Endothelial cell of umbilical vein (primary cell): Measurements from ENCODE around the gene SH3GLB2. TPM values are rescaled to one million over a fixed set of nuclear protein-coding genes. Genes with fewer than 3 reads are reported as not detected.
"Not testable (repeated sequence)": the region's sequence is repeated elsewhere in the genome, so short reads cannot be mapped to it uniquely, and the experiment has no call there.

Experiments used
- BruUV-seq: library from RNA; stranded (reverse); fragments of 400-500 nt; replicated peaks from 2 replicates; lab custom pipeline; 2021; lab: Mats Ljungman, UMichigan
- CTCF ChIA-PET: fragments of 300-600, 350-600 bp; sonication (Branson Sonifier 250); formaldehyde crosslinking; loops from one replicate; lab custom pipeline; 2021; ENCODE audit warnings: antibody characterized with exemption, inconsistent platforms; lab: Charles Lee
- POLR2A ChIA-PET: fragments of 300-600, 350-600 bp; sonication (Branson Sonifier 250); formaldehyde crosslinking; loops from one replicate; lab custom pipeline; 2021; ENCODE audit warnings: antibody characterized with exemption, inconsistent platforms; lab: Charles Lee
- DNase-seq: peaks from one replicate; pipeline ENCODE4 v3.0.0-alpha.2; 2011; ENCODE audit warnings: low read depth, low spot score
- FAIRE-seq: peaks from 2 replicates; lab custom pipeline; 2011; peaks lifted over from hg19 to GRCh38; lab: Jason Lieb, UNC
- H2AFZ ChIP-seq: 2 replicates; pipeline ENCODE4 v1.6.0; 2012; ENCODE audit warnings: low read depth, low read length, control low read depth, inconsistent platforms
- H3K27ac ChIP-seq: 2 replicates; pipeline ENCODE4 v1.5.1; 2011; ENCODE audit warnings: low read depth, mild to moderate bottlenecking, control low read depth, low read length, moderate library complexity; ENCODE audit not compliant: insufficient read depth
- H3K27me3 ChIP-seq, 2 experiments: 2 replicates each; pipeline versions ENCODE4 v1.6.0 to v1.6.1; 2011; ENCODE audit warnings: low read length in 2 of 2, mixed read lengths in 1 of 2; ENCODE audit not compliant: control insufficient read depth in 2 of 2, insufficient read depth in 2 of 2
- H3K36me3 ChIP-seq, 2 experiments: 2 replicates in 1 of 2; 3 replicates in 1 of 2; pipeline ENCODE4 v1.5.1; 2011; ENCODE audit warnings: low read length in 2 of 2, mild to moderate bottlenecking in 1 of 2, moderate library complexity in 1 of 2; ENCODE audit not compliant: control insufficient read depth in 2 of 2, insufficient read depth in 2 of 2; ENCODE audit errors: extremely low read depth in 1 of 2
- H3K4me1 ChIP-seq: 3 replicates; pipeline ENCODE4 v1.5.1; 2011; ENCODE audit warnings: mild to moderate bottlenecking, low read length; ENCODE audit not compliant: control insufficient read depth, insufficient read depth; ENCODE audit errors: extremely low read depth
- H3K4me2 ChIP-seq: 2 replicates; pipeline ENCODE4 v1.6.1; 2011; ENCODE audit warnings: low read length, control low read depth, mixed read lengths; ENCODE audit not compliant: insufficient read depth
- H3K4me3 ChIP-seq, 3 experiments: fragments of 200-600 bp in 1 of 3; sonication (generic), shearing (Covaris generic) in 1 of 3; replicated peaks in 1 of 3; 2 replicates each; pipeline ENCODE4 v1.5.1; 2011 to 2016; ENCODE audit warnings: control low read depth in 3 of 3, low read length in 3 of 3, mild to moderate bottlenecking in 2 of 3, inconsistent platforms in 1 of 3, low read depth in 1 of 3, moderate library complexity in 1 of 3; ENCODE audit not compliant: insufficient read depth in 1 of 3
- H3K79me2 ChIP-seq: 2 replicates; pipeline ENCODE4 v1.6.0; 2012; ENCODE audit warnings: low read length, inconsistent platforms; ENCODE audit not compliant: control insufficient read depth, insufficient read depth
- H3K9ac ChIP-seq: replicated peaks from 2 replicates; pipeline ENCODE3; 2011; ENCODE audit warnings: low read length, control low read depth; ENCODE audit not compliant: insufficient read depth; ENCODE audit errors: extremely low read depth
- H3K9me1 ChIP-seq: replicated peaks from 3 replicates; pipeline ENCODE4 v1.6.0; 2011; ENCODE audit warnings: mild to moderate bottlenecking, low read length; ENCODE audit not compliant: control insufficient read depth, insufficient read depth; ENCODE audit errors: extremely low read depth
- H3K9me3 ChIP-seq: replicated peaks from 2 replicates; pipeline ENCODE4 v1.5.1; 2012; ENCODE audit warnings: low read length, inconsistent platforms; ENCODE audit not compliant: control insufficient read depth, insufficient read depth
- H4K20me1 ChIP-seq: replicated peaks from 2 replicates; pipeline ENCODE3; 2011; ENCODE audit warnings: mild to moderate bottlenecking, low read length; ENCODE audit not compliant: control insufficient read depth, insufficient read depth; ENCODE audit errors: extremely low read depth
- JUN ChIP-seq: IDR thresholded peaks from 2 replicates; pipeline ENCODE4 v1.6.1; 2011; ENCODE audit warnings: borderline replicate concordance, low read depth; ENCODE audit not compliant: insufficient read length, insufficient read depth
- dilution Hi-C: fragments of 300-500 bp; cut with MboI; formaldehyde crosslinking; loops from one replicate; pipeline ENCODE4 v1.15.0; 2019; ENCODE audit warnings: low sequenced_read_pairs; ENCODE audit not compliant: extremely low pct_ligation_motif_present
- intact Hi-C: fragments of 100-400 bp; cut with micrococcal nuclease; formaldehyde crosslinking; loops from one replicate; pipeline ENCODE4 v1.10.0; 2022
- polyA plus RNA-seq, 4 experiments: library from polyadenylated mRNA; depleted of rRNA in 3 of 4; stranded (reverse) in 3 of 4; unstranded in 1 of 4; fragments of >200 nt; gene quantifications; 2 replicates each; pipeline versions ENCODE4 v1.2.1 to v1.2.3, GENCODE V29; 2011 to 2012; ENCODE audit warnings: missing spikeins in 1 of 4
- total RNA-seq: library from RNA; stranded (reverse); gene quantifications from 2 replicates; pipeline ENCODE4 v1.2.3, GENCODE V29; 2021

SH3GLB2 gene
- total and polyA plus RNA-seq, 2 donors (not counting 3 experiments of a cell fraction or from before 2014, with no cell fraction given) = 58.8 to 77.5 TPM

DNA sequence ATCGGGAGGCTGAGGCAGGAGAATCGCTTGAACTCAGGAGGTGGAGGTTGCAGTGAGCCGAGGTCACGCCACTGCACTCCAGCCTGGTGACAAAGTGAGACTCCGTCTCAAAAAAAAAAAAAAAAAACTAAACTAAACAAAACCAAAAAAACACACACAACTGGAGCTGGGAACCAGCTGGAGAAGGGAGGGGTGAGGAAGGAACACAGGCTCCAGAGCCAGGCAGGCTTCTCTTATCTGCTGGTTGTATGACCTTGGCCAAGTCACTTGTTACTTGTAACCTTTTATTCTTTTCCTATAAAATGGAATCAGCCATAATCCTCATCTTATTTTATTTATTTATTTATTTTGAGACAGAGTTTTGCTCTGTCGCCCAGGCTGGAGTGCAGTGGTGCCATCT lies 24.0 kb downstream of the SH3GLB2 start:
- H3K4me1 ChIP-seq, H3K9me3 ChIP-seq, FAIRE-seq, H3K27ac ChIP-seq, POLR2A ChIA-PET, H3K27me3 ChIP-seq, H4K20me1 ChIP-seq, H2AFZ ChIP-seq, dilution Hi-C loops, H3K4me2 ChIP-seq, H3K4me3 ChIP-seq, H3K9me1 ChIP-seq, BruUV-seq, H3K79me2 ChIP-seq, DNase-seq, H3K9ac ChIP-seq: not testable (repeated sequence)
- H3K36me3 ChIP-seq = peaks cover 6 to 67% of the 10 kb centered on the region in 2 experiments
- intact Hi-C loops = loop anchor here (10.0 kb wide), 1 partner anchor 611 kb away; no protein-coding TSS in a partner anchor
- CTCF ChIA-PET = interaction anchor here (1.6 to 2.2 kb wide), 3 partner anchors 11 to 24 kb away, joined by 5 to 6 read pairs (median 6); partner anchors contain the start of gene SH3GLB2

DNA sequence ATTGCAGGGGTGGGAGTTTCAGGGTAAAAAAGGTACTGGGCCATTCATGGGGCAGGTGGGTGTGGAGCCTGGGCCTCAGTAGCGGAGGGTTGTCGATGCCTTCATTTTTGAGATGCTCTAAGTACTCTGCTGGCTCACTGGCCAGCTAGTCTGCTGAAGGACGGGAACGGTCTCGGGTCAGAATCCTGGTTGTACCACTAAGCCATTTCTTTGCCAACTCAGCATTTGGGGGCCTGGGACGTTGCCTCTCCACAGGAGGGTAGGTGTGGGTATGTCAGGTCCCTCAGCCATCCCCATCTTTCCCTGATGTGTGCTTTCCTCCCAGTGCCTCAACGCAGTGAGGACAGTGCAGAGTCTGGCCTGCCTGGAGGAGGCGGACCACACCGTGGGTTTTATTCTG lies 25.1 kb downstream of the SH3GLB2 start:
- Histone ChIP-seq H3K4me1 (no peaks in the 10 kb centered on the region), H3K9me1 (no peaks in the 10 kb centered on the region), H3K79me2 (no peaks in the 10 kb centered on the region), H3K4me2 (no peak overlapping the region), H4K20me1 (no peaks in the 10 kb centered on the region), H3K27ac (no peak overlapping the region), H3K27me3 (no peaks in the 10 kb centered on the region), H3K9me3 (no peaks in the 10 kb centered on the region), H3K9ac (no peak overlapping the region), H3K36me3 (peaks cover 8 to 67% of the 10 kb centered on the region in 2 experiments), H2AFZ (no peak overlapping the region), H3K4me3 (no peak overlapping the region)
- intact Hi-C loops = loop anchor here (10.0 kb wide), 1 partner anchor 612 kb away; no protein-coding TSS in a partner anchor
- no TSS peak for BruUV-seq
- POLR2A ChIA-PET = no interaction called here
- no peak for TF ChIP-seq JUN
- no peak for FAIRE-seq
- no peak for DNase-seq
- dilution Hi-C loops = no loop called here
- CTCF ChIA-PET = interaction anchor here (1.6 to 2.2 kb wide), 2 partner anchors 10 to 25 kb away, joined by 6 read pairs; partner anchors contain the start of gene SH3GLB2
